Embryonic facial prominence (tissue), 1 donor: ENCODE measurements around the gene CEBPZOS.

Experiments
- DNase-seq: peaks from one replicate; pipeline ENCODE4 v3.0.0-alpha.2; 2016; ENCODE audit errors: extremely low spot score

Gene CEBPZOS

GRCh38 chr2:37232131-37232933, 36.0 kb downstream of the CEBPZOS start:
- no peak for DNase-seq

GRCh38 chr2:37243435-37243834, 47.1 kb downstream of the CEBPZOS start:
- DNase-seq: no peak

- no peak for DNase-seq
These were observed 47.7 kb downstream of the CEBPZOS start for GRCh38 chr2:37244017-37244416.

- DNase-seq: no peak
These were observed 48.5 kb downstream of the CEBPZOS start for GRCh38 chr2:37244755-37245154.

- DNase-seq: no peak
These were observed 49.9 kb downstream of the CEBPZOS start for GRCh38 chr2:37246205-37246604.

GRCh38 chr2:37250869-37251740, 54.8 kb downstream of the CEBPZOS start:
- no peak for DNase-seq
